ENCODE data around the gene CALU.

The CALU gene

DNA sequence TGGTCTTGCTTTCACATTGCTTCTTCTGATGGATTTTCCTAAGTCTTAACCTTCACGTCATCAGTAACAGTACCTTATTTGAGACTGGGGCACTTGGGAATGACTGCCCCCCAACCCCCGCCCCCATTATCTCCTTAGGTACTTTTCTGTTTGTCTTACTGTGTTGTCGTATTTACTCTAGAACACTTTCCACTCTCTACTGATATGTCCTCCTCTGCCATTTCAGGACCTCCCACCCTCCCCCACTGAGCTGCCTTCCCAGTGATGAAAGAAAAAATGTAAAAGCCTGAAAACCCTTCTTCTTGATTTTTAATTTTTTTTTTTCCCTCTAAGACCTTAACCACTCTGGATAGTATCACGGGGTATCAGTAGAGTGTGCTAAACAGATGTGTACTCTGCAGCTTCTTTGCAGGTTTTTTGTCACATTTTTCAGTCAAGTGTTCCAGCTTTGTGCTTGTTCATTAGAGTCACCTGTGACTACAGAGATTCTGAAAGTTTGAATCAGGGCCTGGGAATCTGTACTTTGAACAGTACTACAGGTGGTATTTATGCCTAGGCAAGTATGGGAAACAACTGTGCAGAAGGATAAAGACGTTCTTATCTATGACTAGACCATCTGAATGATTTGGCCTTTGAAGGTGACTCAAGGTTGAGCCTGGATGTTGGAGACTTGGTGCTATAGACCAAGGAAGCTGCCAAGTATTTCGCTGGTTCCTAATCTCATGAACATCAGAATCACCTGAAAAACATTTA is 8.3 kb downstream of the CALU start:
- CTCF ChIA-PET = interaction anchor here (1.5 kb wide), 1 partner anchor 33 kb away, joined by 3 read pairs; no protein-coding TSS in a partner anchor
- TF ChIP-seq, protein P1, sequence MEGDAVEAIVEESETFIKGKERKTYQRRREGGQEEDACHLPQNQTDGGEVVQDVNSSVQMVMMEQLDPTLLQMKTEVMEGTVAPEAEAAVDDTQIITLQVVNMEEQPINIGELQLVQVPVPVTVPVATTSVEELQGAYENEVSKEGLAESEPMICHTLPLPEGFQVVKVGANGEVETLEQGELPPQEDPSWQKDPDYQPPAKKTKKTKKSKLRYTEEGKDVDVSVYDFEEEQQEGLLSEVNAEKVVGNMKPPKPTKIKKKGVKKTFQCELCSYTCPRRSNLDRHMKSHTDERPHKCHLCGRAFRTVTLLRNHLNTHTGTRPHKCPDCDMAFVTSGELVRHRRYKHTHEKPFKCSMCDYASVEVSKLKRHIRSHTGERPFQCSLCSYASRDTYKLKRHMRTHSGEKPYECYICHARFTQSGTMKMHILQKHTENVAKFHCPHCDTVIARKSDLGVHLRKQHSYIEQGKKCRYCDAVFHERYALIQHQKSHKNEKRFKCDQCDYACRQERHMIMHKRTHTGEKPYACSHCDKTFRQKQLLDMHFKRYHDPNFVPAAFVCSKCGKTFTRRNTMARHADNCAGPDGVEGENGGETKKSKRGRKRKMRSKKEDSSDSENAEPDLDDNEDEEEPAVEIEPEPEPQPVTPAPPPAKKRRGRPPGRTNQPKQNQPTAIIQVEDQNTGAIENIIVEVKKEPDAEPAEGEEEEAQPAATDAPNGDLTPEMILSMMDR (IDR thresholded peaks at IDR 0.05; ENCODE audit: control extremely low read depth, extremely low read depth, low read depth, missing control alignments) = no peak
- no peak for DNase-seq (ENCODE audit: extremely low spot score)
- POLR2A ChIA-PET = interaction anchor here (1.1 kb wide), 1 partner anchor 8 kb away, joined by 3 read pairs; the partner anchor contains the start of gene CALU

DNA sequence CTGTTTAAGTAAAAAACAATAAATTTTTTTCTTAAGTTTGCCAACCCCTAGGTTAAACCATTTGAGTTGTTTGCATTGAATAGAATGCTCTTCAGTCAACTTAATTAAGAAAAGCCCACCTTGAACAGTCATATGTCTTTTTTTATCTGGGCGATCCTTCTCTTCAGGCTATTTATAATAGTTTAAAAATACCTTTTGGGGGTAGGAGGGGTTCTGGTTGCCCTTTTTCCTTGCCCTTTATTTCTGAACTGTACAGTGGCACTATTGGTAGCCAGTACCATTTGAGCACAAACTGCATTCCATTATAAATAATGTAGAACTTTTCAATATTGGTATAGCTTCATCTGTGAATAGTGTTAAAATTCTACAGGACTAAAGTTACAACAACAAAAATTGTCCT is 13.1 kb downstream of the CALU start:
- POLR2A ChIA-PET = no interaction called here
- CTCF ChIA-PET = interaction anchor here (7.7 kb wide), 1 partner anchor 12 kb away, joined by 48 read pairs; the partner anchor contains the start of gene CALU
- TF ChIP-seq, protein P1 (IDR thresholded peaks at IDR 0.05; ENCODE audit: control extremely low read depth, extremely low read depth, low read depth, missing control alignments) = no peak

DNA sequence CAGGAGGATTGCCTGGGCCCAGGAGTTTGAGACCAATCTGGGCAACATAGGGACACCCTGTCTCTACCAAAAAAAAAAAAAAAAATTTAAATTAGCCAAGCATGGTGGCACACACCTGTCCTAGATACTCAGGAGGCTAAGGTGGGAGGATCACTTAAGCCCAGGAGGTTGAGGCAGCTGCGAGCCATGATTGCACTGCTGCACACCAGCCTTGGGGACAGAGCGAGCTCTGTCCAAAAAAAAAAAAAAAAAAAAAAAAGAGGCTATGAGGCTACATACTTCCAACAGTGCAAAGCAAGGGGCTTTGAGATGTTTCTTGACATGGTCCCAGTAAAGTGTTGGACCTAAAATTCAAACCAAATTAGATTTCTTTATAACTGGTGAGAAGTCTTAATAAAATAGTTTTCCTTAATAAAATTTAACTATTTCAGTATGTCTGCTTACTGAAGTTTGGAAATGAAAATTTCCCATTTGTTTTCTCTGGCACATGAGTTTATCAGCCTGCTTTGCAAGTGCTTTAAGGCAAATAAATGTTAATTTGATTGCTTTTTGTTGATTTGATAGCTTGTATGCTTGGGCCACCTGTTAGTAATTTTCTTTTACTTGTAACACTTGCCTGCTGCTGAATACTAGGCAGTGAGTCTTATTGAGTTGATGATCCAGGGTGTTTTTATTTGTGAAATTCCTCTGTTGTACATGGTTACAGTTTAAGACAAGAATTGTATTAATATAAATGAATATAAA is 16.1 kb downstream of the CALU start:
- TF ChIP-seq, protein P1 (IDR thresholded peaks at IDR 0.05; ENCODE audit: control extremely low read depth, extremely low read depth, low read depth, missing control alignments) = no peak
- no peak for DNase-seq (ENCODE audit: extremely low spot score)
- CTCF ChIA-PET = interaction anchor here (7.7 kb wide), 1 partner anchor 15 kb away, joined by 48 read pairs; the partner anchor contains the start of gene CALU
- POLR2A ChIA-PET = interaction anchor here (0.6 kb wide), 1 partner anchor 19 kb away, joined by 3 read pairs; no protein-coding TSS in a partner anchor

More for the DNA sequence above, 13.1 kb downstream of the CALU start:
- no peak for DNase-seq (ENCODE audit: extremely low spot score)

DNA sequence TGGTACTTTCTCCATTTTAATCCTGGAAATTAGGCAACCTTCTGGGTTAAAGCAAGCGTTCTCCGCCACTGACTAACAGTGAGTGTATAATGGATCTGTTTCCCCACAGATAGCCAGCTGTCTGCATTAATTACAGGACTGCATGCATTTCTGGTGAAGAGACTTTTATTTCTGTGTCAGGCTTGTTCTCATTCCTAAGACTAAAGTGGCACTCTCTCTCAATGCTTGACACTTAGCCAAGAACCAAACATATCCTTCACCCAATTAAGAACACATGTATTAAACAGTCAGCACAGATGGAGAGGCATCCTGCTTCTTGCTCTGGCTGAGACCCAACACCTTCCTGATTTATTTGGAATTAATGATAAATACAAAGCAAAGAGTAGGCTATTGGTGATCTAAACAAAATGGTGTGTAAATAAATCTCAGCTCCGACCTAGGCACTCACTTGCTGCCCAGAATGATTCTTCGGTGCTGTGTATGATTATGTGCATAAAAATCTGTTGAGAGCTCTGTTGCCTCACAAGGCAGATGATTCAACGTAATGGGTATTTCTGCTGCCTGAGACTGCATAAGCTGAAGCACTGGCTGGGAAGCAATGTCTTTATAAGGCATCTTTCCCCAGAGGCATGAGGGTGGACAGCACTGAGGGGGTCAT is 16.8 kb downstream of the CALU start:
- ChIA-PET POLR2A (interaction anchor here (0.8 to 1.0 kb wide), 2 partner anchors 13 to 329 kb away, joined by 3 read pairs; no protein-coding TSS in a partner anchor), CTCF (interaction anchor here (1.1 to 7.7 kb wide), 4 partner anchors 12 to 88 kb away, joined by 3 to 48 read pairs (median 6); partner anchors contain the start of gene CALU)
- TF ChIP-seq, protein P1 (IDR thresholded peaks at IDR 0.05; ENCODE audit: control extremely low read depth, extremely low read depth, low read depth, missing control alignments) = no peak
- DNase-seq (ENCODE audit: extremely low spot score) = no peak

DNA sequence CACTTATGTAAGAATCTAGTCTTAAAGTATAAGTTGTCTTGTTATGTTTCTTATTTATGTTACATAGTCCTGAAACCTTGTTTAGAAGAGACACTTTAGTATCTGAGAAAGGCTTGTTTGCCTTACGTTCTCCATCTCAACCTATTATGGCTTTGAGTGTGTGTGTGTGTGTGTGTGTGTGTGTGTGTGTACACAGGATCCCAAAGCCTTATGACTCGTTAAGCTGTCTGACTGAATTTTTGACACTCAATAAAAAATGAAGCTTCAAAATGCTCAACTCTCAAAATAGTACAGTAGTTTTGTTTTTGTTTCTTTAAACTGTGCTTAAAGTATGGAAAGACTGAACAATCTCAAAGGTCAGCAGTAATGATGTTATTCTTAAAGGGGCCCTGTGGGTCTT is 18.0 kb downstream of the CALU start:
- TF ChIP-seq, protein P1 (IDR thresholded peaks at IDR 0.05; ENCODE audit: control extremely low read depth, extremely low read depth, low read depth, missing control alignments) = no peak
- ChIA-PET CTCF (interaction anchor here (1.1 to 7.7 kb wide), 4 partner anchors 17 to 86 kb away, joined by 3 to 48 read pairs (median 6); partner anchors contain the start of gene CALU), POLR2A (interaction anchor here (0.6 to 0.7 kb wide), 2 partner anchors 11 to 39 kb away, joined by 3 to 4 read pairs; no protein-coding TSS in a partner anchor)
- no peak for DNase-seq (ENCODE audit: extremely low spot score)

DNA sequence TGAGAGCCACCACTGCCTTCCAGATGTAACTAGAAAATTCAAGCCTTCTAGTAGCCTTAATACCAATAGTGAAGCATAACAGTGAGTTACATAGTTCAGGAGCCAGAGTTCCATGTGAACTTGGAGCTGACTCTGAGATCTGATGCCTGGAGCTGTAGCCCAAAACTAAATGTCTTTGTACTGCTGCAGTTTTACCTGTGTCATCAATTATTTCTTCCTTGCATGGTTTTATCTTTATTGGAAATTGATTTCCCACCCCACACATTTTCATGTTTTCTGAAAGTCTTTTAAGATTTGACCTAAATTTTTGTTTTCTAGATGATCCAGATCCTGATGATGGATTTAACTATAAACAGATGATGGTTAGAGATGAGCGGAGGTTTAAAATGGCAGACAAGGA is 19.4 kb downstream of the CALU start:
- POLR2A ChIA-PET = no interaction called here
- DNase-seq (ENCODE audit: extremely low spot score) = no peak
- CTCF ChIA-PET = interaction anchor here (0.6 to 1.4 kb wide), 3 partner anchors 12 to 124 kb away, joined by 3 to 4 read pairs (median 3); no protein-coding TSS in a partner anchor
- TF ChIP-seq, protein P1 (IDR thresholded peaks at IDR 0.05; ENCODE audit: control extremely low read depth, extremely low read depth, low read depth, missing control alignments) = no peak
